ENCODE data around the gene LEF1. TPM values are rescaled to one million over a fixed set of nuclear protein-coding genes. Genes with fewer than 3 reads are reported as not detected.

Gene LEF1
- total and polyA plus RNA-seq, 9 of the 15 experiments (the other 6 are each of a cell fraction or from before 2014, with no cell fraction given): 15.1 to 81.1 (median 29.7) TPM

- intact Hi-C loops (cut with micrococcal nuclease) (no loop called here), in situ Hi-C loops (cut with MboI) (no loop called here)
- no peak overlapping the region for H3K4me3 ChIP-seq
- H3K27ac ChIP-seq (ENCODE audit: extremely low read depth, low read depth, low read length): no peak overlapping the region
- ATAC-seq (no peak), FAIRE-seq (no peak), DNase-seq (ENCODE audit: extremely low read depth in 1 of 4, low spot score in 3 of 4) (no peak)
- H3K4me1 ChIP-seq (replicated peaks in 1 of 2; ENCODE audit: control insufficient read depth in 2 of 2, insufficient read depth in 2 of 2, low read length in 2 of 2): peaks cover 4 to 13% of the 10 kb centered on the region in 2 experiments; a peak in 3 of 5 replicates
- H3K36me3 ChIP-seq (ENCODE audit: control insufficient read depth, insufficient read depth, low read length): peaks cover 20% of the 10 kb centered on the region; the same call in 2 of the 3 replicates
- H4K20me1 ChIP-seq (replicated peaks; ENCODE audit: control insufficient read depth, insufficient read depth, low read length): no peaks in the 10 kb centered on the region
- no peak overlapping the region for H2AFZ ChIP-seq (ENCODE audit: low read depth, low read length)
- no peak overlapping the region for H3K4me2 ChIP-seq (ENCODE audit: insufficient read depth, low read length)
- no peaks in the 10 kb centered on the region for H3K9me3 ChIP-seq (replicated peaks; ENCODE audit: control insufficient read depth, insufficient read depth, low read depth, low read length)
- no peaks in the 10 kb centered on the region for H3K9me1 ChIP-seq (ENCODE audit: control insufficient read depth, insufficient read depth, low read length)
- H3K9ac ChIP-seq (ENCODE audit: insufficient read depth in 1 of 2, low read depth in 2 of 2, low read length in 2 of 2): no peak overlapping the region
- no peaks in the 10 kb centered on the region for H3K27me3 ChIP-seq (ENCODE audit: control insufficient read depth in 2 of 2, insufficient read depth in 2 of 2, low read length in 2 of 2)
- TF ChIP-seq HDAC8 (tag; IDR thresholded peaks at IDR 0.05): no peak
- no peak for TF ChIP-seq ZC3H4 (CRISPR knock-in tag; IDR thresholded peaks at IDR 0.05; ENCODE audit: borderline replicate concordance)
- no peak for TF ChIP-seq RBM25 (IDR thresholded peaks at IDR 0.05; ENCODE audit: low read depth, low read length, severe bottlenecking)
- TF ChIP-seq RFX5 (IDR thresholded peaks at IDR 0.05; ENCODE audit: low read depth, low read length): no peak
- TF ChIP-seq ZNF41 (CRISPR knock-in tag; conservative IDR thresholded peaks at IDR 0.05): no peak
- no peak for TF ChIP-seq HLTF (IDR thresholded peaks at IDR 0.05)
- TF ChIP-seq SPI1 (IDR thresholded peaks at IDR 0.05; ENCODE audit: borderline replicate concordance, low read depth, low read length): no peak
- TF ChIP-seq EZH2 (IDR thresholded peaks at IDR 0.05; ENCODE audit: borderline replicate concordance, low read depth, low read length): no peak
- no peak for TF ChIP-seq CREB1 (IDR thresholded peaks at IDR 0.05)
- no peak for TF ChIP-seq CREB1 (CRISPR knock-in tag; IDR thresholded peaks at IDR 0.05)
- no peak for TF ChIP-seq ZNF699 (CRISPR knock-in tag; IDR thresholded peaks at IDR 0.05; ENCODE audit: insufficient replicate concordance)
- TF ChIP-seq DDX20 (tag; IDR thresholded peaks at IDR 0.05; ENCODE audit: low read depth): no peak
- no peak for TF ChIP-seq PCBP2 (IDR thresholded peaks at IDR 0.05; ENCODE audit: low read depth, low read length, poor library complexity, severe bottlenecking)
- TF ChIP-seq FOXJ2 (tag; IDR thresholded peaks at IDR 0.05): no peak
- TF ChIP-seq NCOA6 (IDR thresholded peaks at IDR 0.05): no peak
- TF ChIP-seq NFE2 (IDR thresholded peaks at IDR 0.05; ENCODE audit: low read depth): no peak
- no peak for TF ChIP-seq FOXJ3 (CRISPR knock-in tag; IDR thresholded peaks at IDR 0.05)
- TF ChIP-seq ZNF280A (IDR thresholded peaks at IDR 0.05; ENCODE audit: low read depth, partially characterized antibody): no peak
- TF ChIP-seq GTF2F1 (IDR thresholded peaks at IDR 0.05; ENCODE audit: low read depth, low read length): no peak
- TF ChIP-seq MAFG (tag; conservative IDR thresholded peaks at IDR 0.05): no peak
- WGBS (ENCODE audit: insufficient coverage, low coverage, missing lambda C conversion rate): 82% methylated on average over 2 of the region's 2 CpGs
- POLR2A ChIA-PET: no interaction called here
- BruUV-seq (replicated peaks): no TSS peak
- CTCF ChIA-PET (ENCODE audit: low intra/inter-chr PET ratio): no interaction called here
- 0 out of 3 replicates have a peak, but pooled peaks cover 5% of the 10 kb centered on the region for H3K79me2 ChIP-seq (ENCODE audit: control insufficient read depth, insufficient read depth, low read length)
Observed at GRCh38 chr4:108010167-108010566, 158.6 kb downstream of the LEF1 start.

Data from K562 (cell line).